GM12801 (cell line): Measurements from ENCODE around the gene NAV3.

Experiments used
- TF ChIP-seq, protein P1 (sequence below): IDR thresholded peaks from one replicate; pipeline ENCODE4 v1.5.1; 2011; ENCODE audit warnings: control low read depth; ENCODE audit not compliant: insufficient read length; ENCODE audit errors: extremely low read depth

NAV3 gene

DNA sequence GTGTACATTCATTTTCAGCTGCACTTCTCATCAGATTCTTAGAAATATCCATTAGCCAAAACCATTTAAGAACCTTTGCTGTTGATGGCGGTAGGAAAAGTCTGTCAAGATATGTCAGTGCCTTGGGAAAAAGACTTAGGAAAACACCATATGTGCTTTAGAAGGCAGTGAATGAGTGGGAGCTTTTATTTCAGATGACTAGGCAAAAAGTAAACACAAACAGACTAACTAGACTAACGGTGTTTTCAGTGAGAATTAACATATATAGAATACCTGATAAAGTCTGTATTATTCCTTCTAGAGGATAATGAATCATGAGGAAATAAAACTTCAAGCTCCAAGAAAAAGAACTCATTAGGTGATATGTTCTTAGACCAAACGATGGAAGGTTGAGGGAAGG, 418.9 kb downstream of the NAV3 start:
- TF ChIP-seq, protein P1, sequence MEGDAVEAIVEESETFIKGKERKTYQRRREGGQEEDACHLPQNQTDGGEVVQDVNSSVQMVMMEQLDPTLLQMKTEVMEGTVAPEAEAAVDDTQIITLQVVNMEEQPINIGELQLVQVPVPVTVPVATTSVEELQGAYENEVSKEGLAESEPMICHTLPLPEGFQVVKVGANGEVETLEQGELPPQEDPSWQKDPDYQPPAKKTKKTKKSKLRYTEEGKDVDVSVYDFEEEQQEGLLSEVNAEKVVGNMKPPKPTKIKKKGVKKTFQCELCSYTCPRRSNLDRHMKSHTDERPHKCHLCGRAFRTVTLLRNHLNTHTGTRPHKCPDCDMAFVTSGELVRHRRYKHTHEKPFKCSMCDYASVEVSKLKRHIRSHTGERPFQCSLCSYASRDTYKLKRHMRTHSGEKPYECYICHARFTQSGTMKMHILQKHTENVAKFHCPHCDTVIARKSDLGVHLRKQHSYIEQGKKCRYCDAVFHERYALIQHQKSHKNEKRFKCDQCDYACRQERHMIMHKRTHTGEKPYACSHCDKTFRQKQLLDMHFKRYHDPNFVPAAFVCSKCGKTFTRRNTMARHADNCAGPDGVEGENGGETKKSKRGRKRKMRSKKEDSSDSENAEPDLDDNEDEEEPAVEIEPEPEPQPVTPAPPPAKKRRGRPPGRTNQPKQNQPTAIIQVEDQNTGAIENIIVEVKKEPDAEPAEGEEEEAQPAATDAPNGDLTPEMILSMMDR: no peak

DNA sequence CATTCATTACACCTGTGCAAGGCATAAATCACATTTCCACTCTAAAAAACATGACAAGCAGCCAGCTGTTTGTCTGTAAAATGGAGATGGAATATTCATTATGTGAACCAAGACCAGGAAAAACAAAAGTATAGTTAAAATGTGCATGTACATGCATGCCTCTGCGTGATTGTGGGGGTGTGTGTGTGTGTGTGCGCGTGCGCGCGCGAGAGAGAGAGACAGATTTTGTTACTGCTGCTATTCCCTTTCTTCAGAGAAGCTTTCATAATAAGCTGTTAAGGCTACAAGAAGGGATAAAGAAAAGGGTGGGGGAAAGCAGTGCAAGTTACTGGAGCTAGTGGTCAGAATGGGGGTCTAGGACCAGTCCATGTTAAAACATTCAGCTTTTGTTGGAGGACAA, 430.3 kb downstream of the NAV3 start:
- TF ChIP-seq, protein P1: no peak

DNA sequence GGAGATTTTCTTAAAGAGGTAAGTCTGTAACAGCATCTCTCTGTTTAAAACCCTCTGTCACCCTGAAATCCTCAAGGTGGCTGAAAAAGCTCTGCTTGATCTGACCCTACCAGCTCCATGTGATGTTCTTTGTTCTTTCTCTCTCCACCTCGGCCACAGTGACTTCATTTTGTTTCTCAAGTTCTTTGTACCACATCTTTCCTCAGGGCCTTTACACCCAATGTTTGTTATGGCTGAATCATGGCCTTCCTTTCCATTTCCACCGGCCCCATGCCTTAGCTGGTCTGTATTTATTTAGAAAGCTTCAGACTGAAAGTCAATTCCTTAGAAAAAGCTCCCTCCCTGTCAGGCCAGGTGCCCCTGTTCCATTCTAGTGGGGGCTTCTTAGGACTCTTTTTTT, 431.2 kb downstream of the NAV3 start:
- TF ChIP-seq, protein P1: no peak
